Measurements from ENCODE around the gene PPP2R2B.

DNA sequence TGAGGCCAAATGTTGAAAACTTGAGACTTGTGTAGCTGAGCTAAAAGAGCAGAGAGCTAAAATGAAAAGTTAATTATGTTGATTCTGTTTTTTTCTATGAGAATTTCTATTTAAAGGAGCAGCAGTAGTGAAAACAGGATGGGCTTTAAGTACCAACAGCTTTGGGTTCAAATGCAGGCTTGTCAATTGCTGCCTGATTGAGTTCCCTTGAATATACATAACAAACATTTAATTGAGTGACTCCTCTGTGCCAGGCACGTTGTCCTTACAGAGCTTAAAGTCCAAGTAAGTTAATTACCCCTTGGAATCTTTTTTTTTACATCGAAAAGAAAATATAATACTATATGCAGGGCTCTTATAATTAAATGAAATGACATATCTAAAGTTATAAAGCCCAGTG lies 38.5 kb downstream of the PPP2R2B start:
- TF ChIP-seq, protein P1, sequence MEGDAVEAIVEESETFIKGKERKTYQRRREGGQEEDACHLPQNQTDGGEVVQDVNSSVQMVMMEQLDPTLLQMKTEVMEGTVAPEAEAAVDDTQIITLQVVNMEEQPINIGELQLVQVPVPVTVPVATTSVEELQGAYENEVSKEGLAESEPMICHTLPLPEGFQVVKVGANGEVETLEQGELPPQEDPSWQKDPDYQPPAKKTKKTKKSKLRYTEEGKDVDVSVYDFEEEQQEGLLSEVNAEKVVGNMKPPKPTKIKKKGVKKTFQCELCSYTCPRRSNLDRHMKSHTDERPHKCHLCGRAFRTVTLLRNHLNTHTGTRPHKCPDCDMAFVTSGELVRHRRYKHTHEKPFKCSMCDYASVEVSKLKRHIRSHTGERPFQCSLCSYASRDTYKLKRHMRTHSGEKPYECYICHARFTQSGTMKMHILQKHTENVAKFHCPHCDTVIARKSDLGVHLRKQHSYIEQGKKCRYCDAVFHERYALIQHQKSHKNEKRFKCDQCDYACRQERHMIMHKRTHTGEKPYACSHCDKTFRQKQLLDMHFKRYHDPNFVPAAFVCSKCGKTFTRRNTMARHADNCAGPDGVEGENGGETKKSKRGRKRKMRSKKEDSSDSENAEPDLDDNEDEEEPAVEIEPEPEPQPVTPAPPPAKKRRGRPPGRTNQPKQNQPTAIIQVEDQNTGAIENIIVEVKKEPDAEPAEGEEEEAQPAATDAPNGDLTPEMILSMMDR (conservative IDR thresholded peaks at IDR 0.05; ENCODE audit: low read depth, low read length): no peak
- TF ChIP-seq EZH2 (IDR thresholded peaks at IDR 0.05; ENCODE audit: borderline replicate concordance, low read depth, low read length, poor library complexity, severe bottlenecking): no peak
